SH-SY5Y (cell line): ENCODE measurements around the gene TEKT3.

ENCODE experiments used
- GATA2 ChIP-seq: IDR thresholded peaks from 2 replicates; pipeline ENCODE4 v1.6.1; 2011; ENCODE audit warnings: mild to moderate bottlenecking, low read depth, low read length
- GATA3 ChIP-seq: IDR thresholded peaks from 2 replicates; pipeline ENCODE4 v1.6.1; 2011; ENCODE audit warnings: low read depth, mild to moderate bottlenecking, low read length, moderate library complexity

DNA sequence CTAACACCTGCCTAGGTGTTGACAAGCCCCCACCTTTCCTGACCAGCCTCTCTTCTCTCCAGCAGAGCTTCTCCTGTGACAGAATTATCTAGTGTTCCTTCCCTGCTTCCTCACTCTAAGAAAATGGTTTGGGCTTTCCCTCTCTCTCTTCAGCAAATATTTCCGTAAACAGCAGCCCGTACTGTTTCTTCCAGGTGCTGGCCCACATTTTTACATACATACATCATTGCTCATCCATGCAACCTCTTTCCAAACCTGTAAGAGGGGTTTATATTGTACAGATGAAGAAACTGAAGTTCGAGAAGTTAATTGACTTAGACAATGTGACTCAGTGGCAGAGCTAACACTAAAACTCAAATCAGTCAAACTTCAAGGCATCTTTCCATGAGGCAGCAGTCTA lies 569 bp upstream of the TEKT3 start:
- TF ChIP-seq GATA2 (no peak), GATA3 (no peak)
